Medulla oblongata (tissue), 1 donor: ENCODE measurements around the gene ZBTB16.

Experiments used
- DNase-seq: peaks from one replicate; pipeline ENCODE4 v3.0.0-alpha.2; 2015; ENCODE audit errors: extremely low spot score

The ZBTB16 gene, protein sequence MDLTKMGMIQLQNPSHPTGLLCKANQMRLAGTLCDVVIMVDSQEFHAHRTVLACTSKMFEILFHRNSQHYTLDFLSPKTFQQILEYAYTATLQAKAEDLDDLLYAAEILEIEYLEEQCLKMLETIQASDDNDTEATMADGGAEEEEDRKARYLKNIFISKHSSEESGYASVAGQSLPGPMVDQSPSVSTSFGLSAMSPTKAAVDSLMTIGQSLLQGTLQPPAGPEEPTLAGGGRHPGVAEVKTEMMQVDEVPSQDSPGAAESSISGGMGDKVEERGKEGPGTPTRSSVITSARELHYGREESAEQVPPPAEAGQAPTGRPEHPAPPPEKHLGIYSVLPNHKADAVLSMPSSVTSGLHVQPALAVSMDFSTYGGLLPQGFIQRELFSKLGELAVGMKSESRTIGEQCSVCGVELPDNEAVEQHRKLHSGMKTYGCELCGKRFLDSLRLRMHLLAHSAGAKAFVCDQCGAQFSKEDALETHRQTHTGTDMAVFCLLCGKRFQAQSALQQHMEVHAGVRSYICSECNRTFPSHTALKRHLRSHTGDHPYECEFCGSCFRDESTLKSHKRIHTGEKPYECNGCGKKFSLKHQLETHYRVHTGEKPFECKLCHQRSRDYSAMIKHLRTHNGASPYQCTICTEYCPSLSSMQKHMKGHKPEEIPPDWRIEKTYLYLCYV

DNA sequence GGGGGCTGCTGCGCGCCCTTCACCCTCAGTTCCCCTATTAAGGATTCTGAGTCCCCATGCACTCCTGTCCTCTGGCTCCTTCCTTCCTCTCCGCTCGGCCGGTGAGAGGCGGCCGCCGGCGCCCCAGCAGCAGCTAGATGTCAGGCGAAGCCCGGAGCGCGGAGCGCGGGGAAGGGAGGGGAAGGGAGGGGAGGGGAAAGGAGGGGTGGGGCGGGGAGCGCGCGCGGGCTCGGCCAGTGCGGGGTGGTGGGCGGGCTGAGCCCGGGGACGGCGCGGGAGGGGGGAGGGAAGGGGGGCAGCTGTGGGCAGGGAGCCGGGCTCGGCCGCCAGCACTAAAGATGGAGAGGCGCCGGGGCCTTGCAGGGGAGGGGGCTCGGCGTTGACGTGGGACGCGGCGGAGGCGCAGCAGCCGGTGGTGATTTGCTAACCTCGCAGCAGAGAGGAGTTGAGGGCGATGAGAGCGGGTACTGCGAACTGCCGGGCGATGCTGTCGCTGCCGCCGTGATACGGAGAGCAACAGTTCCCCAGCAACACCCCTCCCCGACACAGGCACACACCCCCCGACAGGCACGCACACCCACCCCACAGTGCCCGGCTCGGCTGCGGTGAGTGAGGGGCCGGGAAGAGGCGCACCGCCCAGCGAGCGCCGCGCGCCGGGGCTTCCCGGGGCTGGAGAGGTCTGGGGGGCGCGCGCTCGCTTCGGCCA lies at the start of gene ZBTB16:
ZBTB16 (plus strand) TSS at position 434 of the 706 bp plus-strand sequence. CDS start 3,590 bp downstream, outside the sequence.
- peak; percentile 95 for DNase-seq

- DNase-seq, result no peak
These were observed 48.6 kb upstream of the ZBTB16 start for GRCh38 chr11:114010931-114011330.

DNA sequence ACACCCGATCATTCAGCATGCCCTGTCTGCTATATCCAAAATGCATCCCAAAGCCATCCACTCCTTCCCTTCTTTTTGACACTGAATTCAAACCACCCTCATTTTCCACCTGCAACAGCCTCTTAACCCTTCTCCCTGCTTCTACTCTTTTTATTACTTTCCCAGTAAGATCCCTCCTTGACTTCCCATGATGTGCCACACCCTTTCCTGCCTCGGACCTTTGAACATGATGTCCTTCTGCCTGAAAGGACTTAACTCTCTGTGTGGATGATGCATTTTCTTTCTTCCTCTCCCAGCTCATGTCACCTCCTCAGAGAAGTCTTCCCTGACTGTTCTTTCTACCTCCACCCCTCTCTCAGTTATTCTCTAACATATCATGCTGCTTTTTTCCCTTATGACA lies 48.1 kb upstream of the ZBTB16 start:
- no peak for DNase-seq

GRCh38 chr11:114015117-114015516 lies 44.4 kb upstream of the ZBTB16 start:
- no peak for DNase-seq

DNA sequence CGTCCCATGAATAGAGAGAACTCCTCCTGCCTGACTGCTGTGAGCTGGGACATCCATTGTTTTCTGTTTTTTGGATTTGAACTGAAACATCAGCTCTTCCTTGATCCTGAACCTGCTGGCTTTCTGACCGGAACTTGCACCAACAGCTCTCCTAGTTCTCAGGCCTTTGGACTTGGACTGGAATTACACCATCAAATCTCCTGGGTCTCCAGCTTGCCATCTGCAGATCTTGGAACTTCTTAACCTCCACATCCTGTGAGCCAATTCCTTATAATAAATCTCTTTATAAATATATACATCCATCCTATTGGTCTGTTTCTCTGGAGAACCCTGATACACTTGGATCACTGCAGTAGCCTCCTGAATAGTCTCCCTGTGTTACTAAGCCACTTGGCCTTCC lies 42.5 kb upstream of the ZBTB16 start:
- DNase-seq, result no peak

DNA sequence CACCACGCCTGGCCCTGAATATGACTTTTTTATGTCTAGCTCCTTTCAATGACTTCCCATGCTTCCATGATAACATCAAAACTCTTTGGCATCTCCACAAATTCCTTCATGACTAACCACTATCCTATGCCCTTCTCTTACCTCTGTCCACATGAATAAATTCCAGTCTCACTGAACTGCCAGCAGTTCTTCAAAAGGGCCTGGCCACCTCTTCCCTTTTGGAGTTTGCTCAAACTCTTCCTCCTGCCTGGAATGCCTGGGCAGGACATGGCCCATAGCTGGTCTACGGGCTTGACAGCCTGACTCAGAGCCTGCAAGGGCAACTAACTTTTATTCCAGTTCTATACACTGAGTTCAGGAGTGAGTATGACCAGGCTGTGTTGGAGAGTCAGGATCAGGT lies 41.8 kb upstream of the ZBTB16 start:
- no peak for DNase-seq

DNA sequence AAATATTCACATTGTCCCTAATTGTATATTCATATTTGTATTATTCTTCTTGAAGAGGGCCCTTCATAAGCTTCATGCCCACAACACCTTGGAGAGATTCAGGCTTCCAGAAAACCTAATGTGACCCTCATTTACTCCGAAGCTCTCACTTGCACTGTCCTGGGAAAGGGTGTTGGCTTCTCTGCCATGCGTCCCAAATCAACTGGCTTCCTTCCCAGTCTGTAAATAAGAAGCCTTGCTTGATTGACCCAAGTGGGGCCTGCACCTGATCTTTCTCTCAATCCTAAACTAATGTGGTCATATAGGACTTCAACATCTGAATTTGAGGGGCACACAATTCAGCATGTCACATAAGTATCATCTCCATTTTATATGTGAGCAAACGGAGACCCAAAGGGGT lies 40.5 kb upstream of the ZBTB16 start:
- no peak for DNase-seq

GRCh38 chr11:114019574-114019973 lies 39.9 kb upstream of the ZBTB16 start:
- DNase-seq, result no peak

GRCh38 chr11:114025329-114025907 lies 34.1 kb upstream of the ZBTB16 start:
- no peak for DNase-seq

DNA sequence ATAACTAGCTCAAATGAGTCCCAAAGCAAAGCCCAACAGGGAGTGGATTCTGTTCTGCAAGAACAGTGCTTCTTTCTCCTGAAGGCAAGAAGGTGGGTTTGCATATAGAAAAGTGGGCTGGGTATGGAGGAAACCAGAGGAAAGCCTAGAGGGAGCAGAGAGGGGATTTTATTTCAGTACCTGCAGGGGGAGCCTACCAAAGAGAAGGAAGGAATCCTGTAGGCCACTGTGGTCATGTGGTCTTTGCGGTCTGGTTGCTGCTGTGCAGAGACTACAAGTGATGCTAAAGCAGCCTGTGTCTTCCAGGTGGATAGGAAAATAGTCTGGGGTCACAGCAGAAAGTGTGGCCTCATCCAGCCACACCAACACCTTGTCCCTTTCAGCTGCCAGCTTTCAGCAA lies 33.2 kb upstream of the ZBTB16 start:
- no peak for DNase-seq

DNA sequence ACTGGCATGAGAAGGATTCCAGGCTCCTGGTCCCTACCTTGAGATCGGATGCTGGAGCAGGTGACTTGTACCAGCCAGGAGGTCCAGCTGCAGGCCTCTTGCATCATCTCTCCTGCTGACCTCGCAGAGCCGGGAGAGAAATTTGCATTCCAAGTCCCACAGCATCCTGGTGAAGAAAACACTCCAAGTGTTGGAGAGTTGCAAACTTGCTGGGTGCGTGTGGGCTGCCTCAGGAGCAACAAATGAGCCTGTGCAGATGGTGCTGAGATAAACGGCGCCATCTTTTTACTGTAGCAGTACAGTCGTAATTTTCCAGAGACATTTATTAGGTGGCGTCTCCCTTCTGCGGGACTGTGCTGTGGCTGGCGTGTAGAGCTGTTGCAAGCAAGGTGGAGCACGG lies 32.1 kb upstream of the ZBTB16 start:
- DNase-seq, result no peak

DNA sequence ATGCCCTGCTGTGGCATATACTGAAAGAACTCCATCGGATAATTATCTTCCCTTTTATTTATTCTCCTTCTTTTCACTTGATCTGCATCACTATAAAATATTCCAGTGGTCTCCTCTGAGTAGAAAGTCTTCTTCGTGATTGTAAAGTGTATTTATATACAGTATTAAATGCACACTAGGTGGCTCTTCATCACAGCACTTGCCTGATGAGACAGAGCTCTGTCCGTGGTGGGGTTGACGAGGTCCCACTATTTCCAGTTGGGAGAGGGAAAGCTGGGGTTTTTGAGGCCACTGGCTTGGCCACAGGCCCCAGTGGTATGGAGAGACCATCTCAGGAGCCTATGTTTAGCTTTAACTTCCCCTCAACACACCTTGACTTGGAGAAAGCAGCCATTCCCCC lies 31.6 kb upstream of the ZBTB16 start:
- no peak for DNase-seq

GRCh38 chr11:114031246-114031966 lies 28.1 kb upstream of the ZBTB16 start:
- no peak for DNase-seq

DNA sequence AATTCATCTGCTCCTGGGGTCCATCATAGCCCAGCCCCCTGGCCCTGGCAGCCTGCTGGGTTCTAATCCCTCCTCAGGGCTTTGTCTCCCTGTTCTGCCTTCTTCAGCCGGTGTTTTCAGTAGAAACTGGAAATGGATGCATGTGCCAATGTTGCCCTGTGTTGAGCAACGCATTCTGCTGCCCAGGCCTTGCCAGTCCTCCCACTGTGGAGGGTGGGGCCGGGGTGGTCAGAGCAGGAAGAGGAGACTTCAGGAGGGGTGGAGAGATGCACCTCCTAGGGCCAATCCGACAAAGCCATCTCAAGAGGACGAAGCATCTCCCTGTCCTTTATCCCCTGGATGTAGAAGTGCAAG lies 27.6 kb upstream of the ZBTB16 start:
- no peak for DNase-seq

DNA sequence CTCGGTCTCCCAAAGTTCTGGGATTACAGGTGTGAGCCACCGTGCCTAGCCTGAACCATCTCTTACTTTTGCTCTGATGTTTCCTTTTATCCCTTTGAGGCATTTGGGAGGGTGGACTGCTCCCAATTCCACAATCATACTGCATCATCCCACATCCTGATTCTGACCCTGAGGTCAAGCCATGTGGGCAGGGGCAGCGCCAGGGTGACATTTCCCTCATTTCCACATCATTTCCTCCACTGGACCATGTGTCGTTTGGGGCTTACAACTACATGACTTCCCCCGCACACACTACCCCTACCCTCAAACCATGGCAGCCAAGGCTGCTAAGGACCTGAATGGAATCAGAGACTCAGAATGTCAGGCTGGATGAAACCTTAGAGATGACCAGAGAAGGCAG lies 26.4 kb upstream of the ZBTB16 start:
- DNase-seq, result no peak

- no peak for DNase-seq
These were observed 25.9 kb upstream of the ZBTB16 start for GRCh38 chr11:114033572-114033971.

- no peak for DNase-seq
These were observed 24.6 kb upstream of the ZBTB16 start for GRCh38 chr11:114034956-114035355.

GRCh38 chr11:114036147-114036811 lies 23.2 kb upstream of the ZBTB16 start:
- peak; percentile 83 for DNase-seq

DNA sequence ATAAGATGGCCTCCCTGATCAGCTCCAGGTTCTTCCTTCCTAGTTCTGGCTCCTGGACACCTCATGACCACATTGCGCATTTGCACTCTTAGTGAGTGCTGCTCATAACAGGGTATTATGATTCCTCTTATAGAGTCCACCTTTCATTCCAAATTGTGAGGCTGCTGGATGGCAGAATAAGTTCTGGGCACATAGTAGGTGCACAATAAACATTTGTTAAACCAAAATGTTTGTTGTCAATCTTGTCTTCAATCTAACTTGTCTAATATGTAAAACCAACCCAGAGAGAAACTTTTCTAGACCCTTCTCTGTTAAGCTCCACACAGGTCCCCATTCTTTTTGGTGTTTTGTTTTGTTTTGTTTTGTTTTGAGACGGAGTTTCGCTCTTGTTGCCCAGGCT lies 22.6 kb upstream of the ZBTB16 start:
- DNase-seq, result no peak

- DNase-seq, result no peak
These were observed 20.0 kb upstream of the ZBTB16 start for GRCh38 chr11:114039551-114039950.

DNA sequence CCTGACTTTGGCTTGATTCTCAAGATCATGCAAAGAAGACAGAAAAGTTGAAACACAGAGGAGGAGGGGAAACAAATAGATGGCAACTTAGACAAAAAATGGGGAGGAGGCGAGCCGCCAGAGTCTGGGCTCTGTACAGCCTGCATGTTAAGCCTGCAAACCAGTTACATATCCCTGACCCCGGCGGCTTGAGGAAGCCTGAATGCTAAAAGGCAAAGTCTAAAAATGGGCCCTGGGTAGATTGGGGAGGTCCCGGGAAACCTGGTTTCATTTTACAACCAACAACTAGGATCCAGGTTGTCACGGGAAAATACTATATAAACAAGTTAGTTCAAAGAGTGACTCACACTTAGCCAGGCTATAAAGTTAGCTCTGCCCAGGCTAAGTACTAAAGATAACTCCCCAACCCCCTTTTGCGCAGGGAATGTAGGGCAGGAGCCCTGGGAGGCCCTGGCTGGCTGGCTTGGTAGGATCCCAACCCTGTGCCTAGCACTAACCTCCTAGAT lies 18.8 kb upstream of the ZBTB16 start:
- no peak for DNase-seq
